Inferior parietal cortex (tissue), 1 donor: ENCODE data around the gene ALDH1B1.

ENCODE experiments used
- DNase-seq: peaks from one replicate; pipeline ENCODE4 v3.0.0-alpha.2; 2016; ENCODE audit errors: extremely low spot score

ALDH1B1 gene

DNA sequence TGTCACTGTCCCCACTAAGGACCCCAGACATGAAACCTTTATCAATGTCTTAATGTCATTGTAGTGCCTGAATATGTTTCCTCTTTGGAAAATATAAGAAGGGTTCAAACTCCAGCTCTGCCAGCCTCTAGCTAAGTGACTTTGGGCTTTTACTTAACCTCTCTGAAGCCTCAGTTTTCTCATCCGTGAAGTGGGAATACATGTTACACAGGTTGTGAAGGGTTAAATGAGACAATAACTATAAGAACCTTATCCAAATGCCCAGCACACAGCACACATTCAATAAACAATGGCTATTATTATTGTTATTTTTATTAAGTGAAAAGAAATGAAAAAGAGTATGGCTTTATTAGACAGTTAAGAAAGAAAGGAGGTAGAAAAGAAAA lies 47.4 kb downstream of the ALDH1B1 start:
- no peak for DNase-seq

DNA sequence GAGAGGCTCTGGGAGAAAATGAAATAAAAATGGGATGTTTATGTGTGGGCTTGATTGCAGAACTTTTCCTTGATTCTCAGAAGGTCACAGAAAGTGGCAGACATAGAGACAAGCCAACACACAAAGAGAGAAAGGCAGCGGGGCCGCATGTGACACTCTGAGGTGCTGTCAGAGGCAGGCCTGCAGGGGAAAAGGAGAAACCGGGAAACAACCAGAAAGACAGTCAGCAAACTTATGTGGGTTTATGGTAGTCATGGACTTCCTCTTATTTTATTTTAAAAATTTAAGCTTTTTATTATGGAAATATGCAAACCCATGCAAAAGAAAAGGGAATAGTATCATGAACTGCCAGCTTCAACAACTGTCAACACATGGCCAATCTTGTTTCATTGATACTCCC lies 48.0 kb downstream of the ALDH1B1 start:
- DNase-seq: no peak

DNA sequence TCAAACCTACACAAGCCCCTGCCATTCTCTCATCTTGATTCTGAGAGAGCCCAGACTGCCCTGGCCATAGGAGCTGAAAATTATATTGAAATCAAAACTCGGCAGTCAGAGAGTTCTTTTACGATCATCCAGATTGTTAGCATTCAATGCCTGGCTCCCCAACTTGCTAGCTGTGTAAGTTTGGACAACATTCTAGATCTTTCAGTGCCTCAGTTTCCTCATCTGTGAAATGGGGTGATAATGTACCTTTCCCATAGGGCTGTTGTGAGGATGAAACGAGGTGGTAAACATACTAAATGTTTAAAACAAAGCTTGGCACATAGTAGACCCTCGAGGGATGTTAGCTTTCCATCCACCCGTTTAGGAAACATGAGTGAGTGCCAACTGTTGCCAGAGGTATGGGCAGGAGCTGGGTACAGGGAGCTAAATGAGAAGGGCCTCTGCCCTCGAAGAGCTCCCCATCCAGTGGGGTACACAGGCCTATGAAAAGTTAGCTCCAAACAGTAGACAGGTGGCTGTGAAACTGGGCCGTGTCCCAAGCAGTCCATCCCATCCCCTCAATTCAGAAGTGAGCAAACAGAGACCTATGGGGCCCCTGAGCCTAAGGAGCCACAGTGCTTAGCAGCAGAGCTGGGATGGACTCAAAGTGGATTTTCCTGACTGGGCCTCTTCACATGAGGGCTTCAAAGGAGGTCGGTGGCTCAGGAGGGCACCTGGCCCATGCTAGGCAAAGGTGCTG lies 49.0 kb downstream of the ALDH1B1 start:
- DNase-seq: no peak

DNA sequence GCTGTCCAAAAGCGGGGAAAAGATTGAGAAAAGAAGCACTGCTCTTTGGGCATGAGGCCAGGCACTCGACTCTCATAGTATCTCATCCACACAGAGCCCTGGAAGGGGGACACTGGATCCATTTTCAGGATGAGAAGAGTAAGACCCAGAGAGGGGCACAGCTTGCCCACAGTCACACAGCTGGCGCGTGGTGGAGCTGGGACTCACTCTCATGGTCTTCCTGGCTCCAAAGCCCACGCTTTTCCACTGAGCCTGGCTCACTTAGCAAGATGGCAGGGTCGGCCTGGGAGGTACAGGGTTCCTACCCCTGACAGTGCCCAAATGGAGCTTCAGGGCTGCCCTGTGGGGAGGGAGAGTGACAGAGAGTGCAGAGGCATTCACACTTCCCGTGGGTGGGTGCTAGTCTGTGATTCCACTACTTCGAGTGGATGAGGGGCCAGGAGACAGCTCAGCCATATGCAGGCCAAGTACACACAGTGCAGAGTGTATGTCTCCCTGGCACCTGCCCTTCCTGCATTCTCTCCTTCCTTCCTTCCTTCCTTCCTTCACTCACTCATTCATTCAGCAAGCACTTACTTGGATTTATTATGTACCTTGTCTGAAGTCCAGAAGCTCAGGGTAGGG lies 50.1 kb downstream of the ALDH1B1 start:
- DNase-seq: no peak

DNA sequence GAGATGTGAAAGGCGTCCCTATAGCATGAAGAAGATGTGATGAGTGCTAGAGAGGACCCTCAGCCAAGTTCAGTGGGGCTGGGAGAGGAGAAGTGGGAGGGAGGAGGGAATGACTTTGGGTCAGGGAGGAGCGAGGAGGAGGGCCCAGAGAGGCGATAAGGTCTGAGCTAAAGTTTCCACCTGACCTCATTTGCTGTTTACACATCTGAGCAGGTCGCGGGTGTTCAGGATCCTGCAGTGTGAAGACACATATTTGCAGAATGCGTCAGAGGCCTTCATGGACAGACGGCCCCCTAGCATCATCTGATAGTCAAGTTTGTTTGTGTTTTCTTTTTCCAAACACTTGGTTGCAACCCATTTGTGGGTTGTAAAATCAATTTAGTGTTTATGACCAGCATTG lies 50.7 kb downstream of the ALDH1B1 start:
- DNase-seq: no peak

DNA sequence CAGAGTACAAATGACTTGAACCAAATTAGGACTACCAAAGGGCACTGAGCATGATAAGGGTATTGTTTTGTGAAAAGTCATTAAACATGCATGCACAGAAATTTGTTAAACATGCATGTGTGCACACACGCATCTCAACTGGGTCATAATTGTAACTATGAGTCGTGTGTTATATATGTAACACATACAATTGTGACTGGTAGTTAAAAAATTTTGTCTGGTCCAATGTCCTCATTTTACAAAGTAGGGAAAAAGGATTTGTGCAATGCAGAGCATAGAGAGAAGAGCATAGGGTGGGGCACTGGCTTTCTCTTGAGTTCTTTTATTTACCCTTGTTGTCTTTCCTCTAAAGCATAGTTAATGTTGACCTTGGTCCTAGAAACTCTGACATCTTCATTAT lies 51.1 kb downstream of the ALDH1B1 start:
- no peak for DNase-seq

DNA sequence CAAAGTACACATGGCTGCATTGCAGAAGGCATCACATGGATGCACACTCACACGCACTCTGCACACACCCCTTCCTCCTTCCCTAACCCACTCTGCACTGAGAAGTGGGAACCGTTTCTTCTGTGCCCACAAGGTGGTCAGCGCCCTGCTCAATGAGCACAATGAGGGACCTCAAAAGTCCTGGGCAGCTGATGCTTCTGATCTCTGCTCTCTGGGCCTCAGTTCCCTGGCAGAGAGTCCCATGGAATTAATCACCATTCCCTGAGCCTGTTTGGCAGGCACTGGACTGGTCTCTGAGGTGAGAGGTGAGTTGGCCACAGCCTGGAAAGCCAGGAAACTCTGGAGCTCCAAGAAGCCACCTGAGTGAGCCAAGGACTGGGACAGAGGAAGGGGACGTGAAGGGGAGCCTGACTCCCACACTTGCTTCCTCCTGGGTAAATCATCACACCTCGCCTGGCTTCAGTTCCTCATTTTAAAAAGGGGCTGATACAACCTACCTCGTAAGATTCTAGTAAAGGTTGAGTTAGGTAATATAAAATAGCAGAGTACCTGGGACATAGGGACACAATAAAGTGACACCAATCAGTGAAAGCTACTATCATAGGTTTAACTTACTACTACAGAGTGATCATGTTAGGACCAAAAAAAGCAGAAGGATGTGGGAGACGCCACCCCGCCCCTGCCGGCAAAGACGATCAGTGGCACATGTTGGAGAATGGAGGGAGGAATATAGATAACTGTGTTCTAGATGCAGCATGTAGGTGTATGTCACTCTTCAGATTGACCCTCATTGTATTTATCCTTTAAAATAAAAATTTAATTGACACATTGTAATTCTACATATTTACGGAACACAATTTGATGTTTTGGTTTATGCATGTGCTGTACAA lies 52.9 kb downstream of the ALDH1B1 start:
- no peak for DNase-seq

DNA sequence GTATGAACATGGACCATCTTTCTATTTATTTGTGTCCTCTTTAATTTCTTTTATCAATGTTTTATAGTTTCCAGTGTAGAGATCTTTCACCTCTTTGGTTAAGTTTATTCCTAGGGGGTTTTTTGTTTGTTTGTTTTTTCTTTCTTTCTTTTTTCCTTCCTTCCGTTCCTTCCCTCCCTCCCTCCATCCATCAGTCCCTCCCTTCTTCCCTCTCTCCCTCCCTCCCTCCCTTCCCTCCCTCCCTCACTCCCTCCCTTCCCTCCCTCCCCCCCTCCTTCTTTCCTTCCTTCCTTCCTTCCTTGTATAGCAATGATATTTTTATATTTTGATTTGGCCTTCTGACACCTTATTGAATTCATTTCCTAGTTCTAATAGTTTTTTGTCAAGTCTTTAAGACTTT lies 55.2 kb downstream of the ALDH1B1 start:
- DNase-seq: no peak
